Measurements from ENCODE around the gene RPS19. TPM values are rescaled to one million over a fixed set of nuclear protein-coding genes. Genes with fewer than 3 reads are reported as not detected.

Gene RPS19
- total and polyA plus RNA-seq, 3 donors from 2014 or later: 869 to 1,270 (median 1,199) TPM

DNA sequence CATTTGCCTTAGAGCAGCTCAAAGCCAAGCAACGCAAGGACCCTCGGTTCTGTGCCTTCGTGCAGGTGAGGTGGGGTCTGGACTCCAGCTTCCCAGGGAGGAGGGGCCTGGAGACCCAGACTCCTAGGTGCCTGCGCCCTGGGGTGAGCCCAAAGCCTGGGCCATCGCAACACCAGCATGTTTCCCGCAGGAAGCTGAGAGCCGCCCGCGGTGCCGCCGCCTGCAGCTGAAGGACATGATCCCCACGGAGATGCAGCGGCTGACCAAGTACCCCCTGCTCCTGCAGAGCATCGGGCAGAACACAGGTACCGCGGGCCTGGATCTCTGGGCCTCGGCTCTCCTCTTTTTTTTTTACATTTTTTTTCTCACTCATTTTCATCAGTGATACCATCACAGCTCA, 42.5 kb downstream of the RPS19 start:
- DNase-seq: no peak
- Histone ChIP-seq H3K4me3 (no peak overlapping the region), H3K36me3 (ENCODE audit: low read depth, missing control alignments) (no peaks in the 10 kb centered on the region), H3K4me1 (no peaks in the 10 kb centered on the region), H3K9me3 (no peaks in the 10 kb centered on the region), H3K27me3 (no peaks in the 10 kb centered on the region), H3K27ac (no peak overlapping the region)
- TF ChIP-seq, protein P1, sequence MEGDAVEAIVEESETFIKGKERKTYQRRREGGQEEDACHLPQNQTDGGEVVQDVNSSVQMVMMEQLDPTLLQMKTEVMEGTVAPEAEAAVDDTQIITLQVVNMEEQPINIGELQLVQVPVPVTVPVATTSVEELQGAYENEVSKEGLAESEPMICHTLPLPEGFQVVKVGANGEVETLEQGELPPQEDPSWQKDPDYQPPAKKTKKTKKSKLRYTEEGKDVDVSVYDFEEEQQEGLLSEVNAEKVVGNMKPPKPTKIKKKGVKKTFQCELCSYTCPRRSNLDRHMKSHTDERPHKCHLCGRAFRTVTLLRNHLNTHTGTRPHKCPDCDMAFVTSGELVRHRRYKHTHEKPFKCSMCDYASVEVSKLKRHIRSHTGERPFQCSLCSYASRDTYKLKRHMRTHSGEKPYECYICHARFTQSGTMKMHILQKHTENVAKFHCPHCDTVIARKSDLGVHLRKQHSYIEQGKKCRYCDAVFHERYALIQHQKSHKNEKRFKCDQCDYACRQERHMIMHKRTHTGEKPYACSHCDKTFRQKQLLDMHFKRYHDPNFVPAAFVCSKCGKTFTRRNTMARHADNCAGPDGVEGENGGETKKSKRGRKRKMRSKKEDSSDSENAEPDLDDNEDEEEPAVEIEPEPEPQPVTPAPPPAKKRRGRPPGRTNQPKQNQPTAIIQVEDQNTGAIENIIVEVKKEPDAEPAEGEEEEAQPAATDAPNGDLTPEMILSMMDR (IDR thresholded peaks at IDR 0.05): no peak
- TF ChIP-seq POLR2A (IDR thresholded peaks at IDR 0.05): no peak
- 88 to 95% methylated on average over 17 of the region's 17 CpGs for WGBS, 2 donors
- intact Hi-C loops (cut with DNase I; ENCODE audit: low total_unique reads): no loop called here

DNA sequence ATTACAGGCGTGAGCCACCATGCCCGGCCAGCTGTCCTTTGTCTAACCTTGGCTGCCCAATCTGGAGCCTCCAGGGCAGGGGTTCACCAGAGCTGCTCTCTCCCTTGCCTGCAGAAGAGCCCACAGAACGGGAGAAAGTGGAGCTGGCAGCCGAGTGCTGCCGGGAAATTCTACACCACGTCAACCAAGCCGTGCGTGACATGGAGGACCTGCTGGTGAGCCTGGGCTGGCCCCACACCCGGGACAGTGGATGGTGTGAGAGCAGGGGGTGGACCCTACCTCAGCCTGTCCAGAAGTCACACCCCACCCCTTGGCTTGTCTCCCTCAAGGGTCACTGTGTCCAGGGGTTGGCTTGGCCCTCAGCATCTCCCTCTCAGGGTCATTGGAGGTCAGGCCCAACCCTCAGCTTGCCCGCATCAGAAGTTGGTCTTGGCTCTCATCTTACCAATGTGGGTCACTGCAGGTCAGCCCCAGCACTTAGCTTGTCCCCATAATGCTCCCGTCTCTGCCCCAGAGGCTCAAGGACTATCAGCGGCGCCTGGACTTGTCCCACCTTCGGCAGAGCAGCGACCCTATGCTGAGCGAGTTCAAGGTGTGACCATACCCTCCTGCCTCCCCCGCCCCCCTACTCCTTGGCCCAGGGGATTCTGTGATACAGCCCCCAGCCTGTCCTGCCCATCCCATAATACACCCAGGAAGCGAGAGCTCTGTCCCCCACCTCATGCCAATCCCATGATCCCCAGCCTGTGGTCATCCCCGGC, 43.3 kb downstream of the RPS19 start:
- Histone ChIP-seq H3K9me3 (no peaks in the 10 kb centered on the region), H3K27me3 (no peaks in the 10 kb centered on the region), H3K4me3 (no peak overlapping the region), H3K4me1 (no peaks in the 10 kb centered on the region), H3K27ac (no peak overlapping the region), H3K36me3 (ENCODE audit: low read depth, missing control alignments) (no peaks in the 10 kb centered on the region)
- 93 to 95% methylated on average over 13 to 19 of the region's 19 CpGs for WGBS, 2 donors
- DNase-seq: no peak
- TF ChIP-seq, protein P1 (IDR thresholded peaks at IDR 0.05): no peak
- no peak for TF ChIP-seq POLR2A (IDR thresholded peaks at IDR 0.05)
- intact Hi-C loops (cut with DNase I; ENCODE audit: low total_unique reads): no loop called here

GRCh38 chr19:41904118-41904870, 44.2 kb downstream of the RPS19 start:
- no peaks in the 10 kb centered on the region for H3K4me1 ChIP-seq
- DNase-seq: no peak
- no peaks in the 10 kb centered on the region for H3K9me3 ChIP-seq
- TF ChIP-seq, protein P1 (IDR thresholded peaks at IDR 0.05): no peak
- no peak for TF ChIP-seq POLR2A (IDR thresholded peaks at IDR 0.05)
- no peak overlapping the region for H3K27ac ChIP-seq
- intact Hi-C loops (cut with DNase I; ENCODE audit: low total_unique reads): no loop called here
- no peaks in the 10 kb centered on the region for H3K27me3 ChIP-seq
- no peaks in the 10 kb centered on the region for H3K36me3 ChIP-seq (ENCODE audit: low read depth, missing control alignments)
- WGBS, 2 donors: 90 to 93% methylated on average over 8 to 30 of the region's 30 CpGs
- no peak overlapping the region for H3K4me3 ChIP-seq

DNA sequence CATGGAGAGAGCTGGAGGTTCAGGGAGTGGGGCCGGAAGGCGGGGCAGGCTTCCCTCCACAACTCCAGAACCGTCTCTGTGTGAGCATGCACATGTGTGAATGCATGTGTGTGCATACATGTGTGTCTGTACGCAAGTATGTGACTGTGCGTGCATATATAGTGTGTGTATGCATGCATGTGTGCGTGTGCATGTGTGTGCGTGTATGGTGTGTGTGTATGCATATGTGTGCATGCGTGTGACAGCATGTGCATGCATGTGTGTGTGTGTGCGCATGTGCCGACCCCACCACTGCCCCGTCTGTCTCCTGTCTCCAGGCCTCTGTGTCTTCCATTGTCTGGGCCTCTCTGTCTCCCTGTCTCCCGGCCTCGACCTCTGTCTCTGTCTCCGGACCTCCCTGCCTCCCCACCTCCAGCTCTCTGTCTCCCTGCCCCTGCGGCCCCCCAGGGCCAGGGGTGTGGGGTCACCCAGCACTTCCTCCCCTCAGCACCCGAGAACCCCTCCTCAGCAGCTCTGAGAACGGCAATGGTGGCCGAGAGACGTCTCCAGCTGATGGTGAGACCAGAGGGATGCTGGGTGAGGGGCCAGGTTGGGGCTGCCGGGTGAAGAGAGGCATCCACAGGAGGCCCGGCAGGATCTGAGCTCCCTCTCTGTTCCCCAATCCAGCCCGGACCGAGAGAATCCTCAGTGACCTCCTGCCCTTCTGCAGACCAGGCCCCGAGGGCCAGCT, 45.4 kb downstream of the RPS19 start:
- H3K27ac ChIP-seq: no peak overlapping the region
- intact Hi-C loops (cut with DNase I; ENCODE audit: low total_unique reads): no loop called here
- WGBS, 2 donors: 87 to 88% methylated on average over 20 to 24 of the region's 24 CpGs
- TF ChIP-seq POLR2A (IDR thresholded peaks at IDR 0.05): no peak
- TF ChIP-seq, protein P1 (IDR thresholded peaks at IDR 0.05): no peak
- H3K9me3 ChIP-seq: no peaks in the 10 kb centered on the region
- H3K27me3 ChIP-seq: no peaks in the 10 kb centered on the region
- H3K4me1 ChIP-seq: no peaks in the 10 kb centered on the region
- H3K4me3 ChIP-seq: no peak overlapping the region
- no peak for DNase-seq
- no peaks in the 10 kb centered on the region for H3K36me3 ChIP-seq (ENCODE audit: low read depth, missing control alignments)

All from testis (tissue), 3 donors.